Measurements from ENCODE around the gene PFDN1. TPM values are rescaled to one million over a fixed set of nuclear protein-coding genes. Genes with fewer than 3 reads are reported as not detected.

Gene PFDN1
- total and polyA plus RNA-seq, 3 donors from 2014 or later: 62.4 to 185 (median 156) TPM

DNA sequence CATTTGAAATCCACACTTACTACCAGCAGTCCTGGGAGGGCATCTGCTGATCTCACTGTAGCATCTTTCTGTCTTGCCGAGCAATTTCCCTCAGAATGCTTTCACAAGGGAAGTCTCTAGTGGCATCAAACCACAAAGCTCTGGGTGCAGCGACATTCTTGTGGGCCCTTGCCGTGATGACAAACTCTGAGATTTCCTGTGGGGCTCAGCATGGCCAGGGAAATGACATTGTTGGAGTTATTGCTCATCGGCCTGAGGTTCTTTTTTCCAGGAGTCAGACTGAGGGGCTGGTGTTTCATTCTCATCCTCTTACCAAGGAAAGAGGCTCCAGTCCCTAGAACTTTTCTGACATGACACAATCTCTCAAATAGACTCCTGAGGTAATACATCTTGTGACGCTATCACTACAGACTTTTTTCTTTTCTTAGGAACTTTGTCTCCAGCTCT lies 51.4 kb downstream of the PFDN1 start:
- DNase-seq: no peak
- Histone ChIP-seq H3K27ac (no peak overlapping the region), H3K36me3 (ENCODE audit: low read depth, missing control alignments) (no peaks in the 10 kb centered on the region), H3K27me3 (no peaks in the 10 kb centered on the region), H3K4me3 (no peak overlapping the region), H3K9me3 (no peaks in the 10 kb centered on the region), H3K4me1 (peaks cover under 1% of the 10 kb centered on the region)
- intact Hi-C loops (cut with DNase I; ENCODE audit: low total_unique reads): no loop called here
- WGBS, 2 donors: 77 to 91% methylated on average over 5 of the region's 5 CpGs
- no peak for TF ChIP-seq POLR2A (IDR thresholded peaks at IDR 0.05)
- TF ChIP-seq, protein P1, sequence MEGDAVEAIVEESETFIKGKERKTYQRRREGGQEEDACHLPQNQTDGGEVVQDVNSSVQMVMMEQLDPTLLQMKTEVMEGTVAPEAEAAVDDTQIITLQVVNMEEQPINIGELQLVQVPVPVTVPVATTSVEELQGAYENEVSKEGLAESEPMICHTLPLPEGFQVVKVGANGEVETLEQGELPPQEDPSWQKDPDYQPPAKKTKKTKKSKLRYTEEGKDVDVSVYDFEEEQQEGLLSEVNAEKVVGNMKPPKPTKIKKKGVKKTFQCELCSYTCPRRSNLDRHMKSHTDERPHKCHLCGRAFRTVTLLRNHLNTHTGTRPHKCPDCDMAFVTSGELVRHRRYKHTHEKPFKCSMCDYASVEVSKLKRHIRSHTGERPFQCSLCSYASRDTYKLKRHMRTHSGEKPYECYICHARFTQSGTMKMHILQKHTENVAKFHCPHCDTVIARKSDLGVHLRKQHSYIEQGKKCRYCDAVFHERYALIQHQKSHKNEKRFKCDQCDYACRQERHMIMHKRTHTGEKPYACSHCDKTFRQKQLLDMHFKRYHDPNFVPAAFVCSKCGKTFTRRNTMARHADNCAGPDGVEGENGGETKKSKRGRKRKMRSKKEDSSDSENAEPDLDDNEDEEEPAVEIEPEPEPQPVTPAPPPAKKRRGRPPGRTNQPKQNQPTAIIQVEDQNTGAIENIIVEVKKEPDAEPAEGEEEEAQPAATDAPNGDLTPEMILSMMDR (IDR thresholded peaks at IDR 0.05): no peak

DNA sequence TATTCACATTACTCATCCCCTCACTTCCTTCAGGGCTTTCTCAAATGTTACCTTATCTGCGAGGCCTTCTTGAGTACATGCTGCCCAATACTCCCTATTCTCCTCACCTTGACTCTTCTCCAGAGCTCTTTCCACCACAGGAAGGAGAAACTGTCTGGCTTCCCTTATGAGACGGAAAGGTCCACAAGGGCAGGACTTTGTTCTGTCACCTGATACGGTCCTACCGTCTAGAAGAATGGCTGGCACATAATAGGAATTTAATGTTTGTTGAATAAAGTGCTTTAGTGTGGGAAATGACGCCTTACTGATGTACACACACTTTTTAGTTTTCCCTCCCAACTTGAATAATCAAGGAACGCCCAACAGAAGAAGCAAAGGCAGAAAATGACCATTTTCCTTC lies 52.5 kb downstream of the PFDN1 start:
- Histone ChIP-seq H3K4me1 (peaks cover 12% of the 10 kb centered on the region), H3K4me3 (no peak overlapping the region), H3K36me3 (ENCODE audit: low read depth, missing control alignments) (no peaks in the 10 kb centered on the region), H3K27me3 (no peaks in the 10 kb centered on the region), H3K27ac (no peak overlapping the region), H3K9me3 (no peaks in the 10 kb centered on the region)
- WGBS, 2 donors: 75 to 81% methylated on average over 6 of the region's 6 CpGs
- intact Hi-C loops (cut with DNase I; ENCODE audit: low total_unique reads): no loop called here
- no peak for DNase-seq
- no peak for TF ChIP-seq POLR2A (IDR thresholded peaks at IDR 0.05)
- TF ChIP-seq, protein P1 (IDR thresholded peaks at IDR 0.05): no peak

DNA sequence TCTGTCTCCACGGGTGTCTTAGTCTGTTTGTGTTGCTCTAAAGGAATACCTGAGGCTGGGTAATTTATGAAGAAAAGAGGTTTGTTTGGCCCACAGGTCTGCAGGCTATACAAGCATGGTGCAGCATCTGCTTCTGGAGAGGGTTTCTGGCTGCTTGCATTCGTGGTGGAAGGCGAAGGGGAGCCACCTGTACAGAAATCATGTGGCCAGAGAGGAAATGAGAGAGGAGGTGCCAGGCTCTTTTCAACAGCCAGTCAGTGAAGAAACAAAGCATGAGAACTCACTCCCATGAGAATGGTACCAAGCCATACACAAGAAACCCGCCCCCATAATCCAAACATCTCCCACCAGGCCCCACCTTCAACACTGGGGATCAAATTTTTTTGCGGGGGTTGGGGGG lies 53.4 kb downstream of the PFDN1 start:
- H3K4me1 ChIP-seq: peaks cover 20% of the 10 kb centered on the region
- 87 to 93% methylated on average over 5 of the region's 5 CpGs for WGBS, 2 donors
- H3K9me3 ChIP-seq: no peaks in the 10 kb centered on the region
- H3K4me3 ChIP-seq: no peak overlapping the region
- H3K27ac ChIP-seq: no peak overlapping the region
- intact Hi-C loops (cut with DNase I; ENCODE audit: low total_unique reads): no loop called here
- no peak for DNase-seq
- TF ChIP-seq, protein P1 (IDR thresholded peaks at IDR 0.05): no peak
- TF ChIP-seq POLR2A (IDR thresholded peaks at IDR 0.05): no peak
- no peaks in the 10 kb centered on the region for H3K27me3 ChIP-seq
- H3K36me3 ChIP-seq (ENCODE audit: low read depth, missing control alignments): no peaks in the 10 kb centered on the region

DNA sequence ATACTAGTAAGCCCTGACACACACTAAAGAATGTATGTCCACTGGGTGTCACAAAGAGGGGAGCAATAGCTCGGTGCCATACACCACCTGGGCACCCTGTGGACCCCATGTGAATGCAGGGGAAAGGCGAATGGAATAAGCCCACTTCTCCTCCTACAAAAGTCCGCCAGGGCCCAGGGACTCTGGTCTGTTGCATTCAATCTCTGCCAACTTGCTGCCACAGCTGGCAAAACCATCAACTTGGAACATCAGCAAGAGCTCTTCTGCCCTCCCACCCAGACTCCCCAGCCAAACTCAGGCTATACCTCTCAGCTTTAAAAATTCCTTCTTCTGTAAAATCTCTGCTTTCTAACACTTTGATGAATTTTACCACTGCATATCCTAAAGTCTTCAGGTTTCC lies 54.5 kb downstream of the PFDN1 start:
- no peak overlapping the region for H3K4me3 ChIP-seq
- DNase-seq: no peak
- H3K9me3 ChIP-seq: no peaks in the 10 kb centered on the region
- peaks cover 23% of the 10 kb centered on the region for H3K4me1 ChIP-seq
- TF ChIP-seq, protein P1 (IDR thresholded peaks at IDR 0.05): no peak
- no peak for TF ChIP-seq POLR2A (IDR thresholded peaks at IDR 0.05)
- intact Hi-C loops (cut with DNase I; ENCODE audit: low total_unique reads): no loop called here
- no peaks in the 10 kb centered on the region for H3K36me3 ChIP-seq (ENCODE audit: low read depth, missing control alignments)
- WGBS, 2 donors: 84 to 86% methylated on average over 3 of the region's 3 CpGs
- no peaks in the 10 kb centered on the region for H3K27me3 ChIP-seq
- H3K27ac ChIP-seq: no peak overlapping the region

DNA sequence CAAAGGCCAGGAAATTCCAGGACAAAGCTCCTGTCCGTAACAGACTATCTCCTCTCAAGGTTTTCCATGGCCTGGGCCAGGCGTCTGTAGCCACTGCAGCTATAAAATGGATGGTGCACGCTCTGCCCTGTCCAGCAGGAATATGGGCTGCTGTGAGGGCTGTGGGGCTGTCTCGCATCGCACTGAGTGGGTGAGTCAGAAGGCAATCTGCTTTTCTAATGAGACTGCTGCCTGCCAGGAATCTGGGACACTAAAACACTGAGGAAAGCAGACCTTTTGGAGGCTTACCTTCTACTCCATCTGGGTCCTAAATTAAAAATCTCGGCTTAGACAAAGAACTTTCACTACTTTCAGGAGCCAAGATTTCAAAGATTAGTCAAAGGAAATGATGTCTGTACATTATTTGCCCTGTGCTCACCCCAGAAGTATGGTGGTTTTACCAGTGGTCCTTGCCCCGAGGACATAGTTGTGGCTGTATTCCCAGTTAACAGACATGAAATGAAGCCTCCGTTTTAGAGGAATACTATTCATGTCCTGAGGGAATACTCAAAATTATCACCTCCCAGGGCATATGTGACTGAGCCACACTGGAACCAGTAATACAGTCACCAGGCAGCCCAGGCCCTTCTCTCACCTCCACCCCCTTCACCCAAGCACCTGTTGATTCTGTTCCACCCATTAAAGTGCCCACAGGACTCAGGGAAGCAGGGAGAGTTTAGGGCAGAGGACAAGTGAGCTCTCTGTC lies 56.4 kb downstream of the PFDN1 start:
- TF ChIP-seq, protein P1 (IDR thresholded peaks at IDR 0.05): no peak
- TF ChIP-seq POLR2A (IDR thresholded peaks at IDR 0.05): no peak
- H3K36me3 ChIP-seq (ENCODE audit: low read depth, missing control alignments): no peaks in the 10 kb centered on the region
- H3K9me3 ChIP-seq: no peaks in the 10 kb centered on the region
- H3K4me3 ChIP-seq: no peak overlapping the region
- peaks cover 28% of the 10 kb centered on the region for H3K4me1 ChIP-seq
- intact Hi-C loops (cut with DNase I; ENCODE audit: low total_unique reads): no loop called here
- DNase-seq: peak; percentile 73
- H3K27ac ChIP-seq: peak overlapping the region in 1 of 2 donors; percentile 73
- H3K27me3 ChIP-seq: no peaks in the 10 kb centered on the region
- 24 to 34% methylated on average over 7 to 8 of the region's 8 CpGs for WGBS, 2 donors

Data from testis (tissue), 3 donors.